ENCODE results near the gene GPR84.

GPR84 gene

GRCh38 chr12:54364413-54364812, at the start of gene GPR84:
Gene GPR84, minus strand, starts transcription at chr12:54364486. Its CDS starts 635 bp downstream, at chr12:54363851.
- no peak for DNase-seq

GRCh38 chr12:54413284-54414190, 49.3 kb upstream of the GPR84 start:
- no peak for DNase-seq

GRCh38 chr12:54412786-54413185, 48.5 kb upstream of the GPR84 start:
- no peak for DNase-seq

GRCh38 chr12:54412348-54412747, 48.1 kb upstream of the GPR84 start:
- DNase-seq = no peak

- no peak for DNase-seq
These were observed 47.3 kb upstream of the GPR84 start for GRCh38 chr12:54411391-54412241.

- DNase-seq = no peak
These were observed 45.0 kb upstream of the GPR84 start for GRCh38 chr12:54409267-54409666.

- no peak for DNase-seq
These were observed 43.1 kb upstream of the GPR84 start for GRCh38 chr12:54407183-54407905.

- no peak for DNase-seq
These were observed 41.3 kb upstream of the GPR84 start for GRCh38 chr12:54405573-54405972.

- DNase-seq = no peak
These were observed 40.8 kb upstream of the GPR84 start for GRCh38 chr12:54405106-54405505.

- DNase-seq = peak in 1 of 2 experiments; percentile 54
These were observed 40.0 kb upstream of the GPR84 start for GRCh38 chr12:54404061-54405004.

GRCh38 chr12:54401119-54401518, 36.8 kb upstream of the GPR84 start:
- DNase-seq = no peak

GRCh38 chr12:54398995-54399793, 34.9 kb upstream of the GPR84 start:
- peak; percentile 35 to 76 for DNase-seq

- no peak for DNase-seq
These were observed 33.9 kb upstream of the GPR84 start for GRCh38 chr12:54398218-54398617.

GRCh38 chr12:54397157-54397556, 32.9 kb upstream of the GPR84 start:
- no peak for DNase-seq

- DNase-seq = no peak
These were observed 31.3 kb upstream of the GPR84 start for GRCh38 chr12:54395545-54395944.

- no peak for DNase-seq
These were observed 30.7 kb upstream of the GPR84 start for GRCh38 chr12:54394986-54395385.

- peak; percentile 72 to 86 for DNase-seq
These were observed 30.0 kb upstream of the GPR84 start for GRCh38 chr12:54394281-54394719.

GRCh38 chr12:54393743-54394142, 29.5 kb upstream of the GPR84 start:
- DNase-seq = no peak

- peak; percentile 86 to 94 for DNase-seq
These were observed 28.9 kb upstream of the GPR84 start for GRCh38 chr12:54393207-54393609.

GRCh38 chr12:54392485-54393206, 28.4 kb upstream of the GPR84 start:
- peak; percentile 22 to 57 for DNase-seq
